ENCODE results near the gene DSCAM. TPM values are rescaled to one million over a fixed set of nuclear protein-coding genes. Genes with fewer than 3 reads are reported as not detected.

The DSCAM gene
- total RNA-seq, 1 experiment from 2014 or later: not detected

- no peak for DNase-seq (ENCODE audit: low spot score)
- in situ Hi-C loops (cut with HindIII; ENCODE audit: low sequenced_read_pairs): no loop called here
These were observed 51.6 kb downstream of the DSCAM start for GRCh38 chr21:40795313-40795712.

GRCh38 chr21:40792691-40793456 lies 54.1 kb downstream of the DSCAM start:
- in situ Hi-C loops (cut with HindIII; ENCODE audit: low sequenced_read_pairs): no loop called here
- DNase-seq (ENCODE audit: low spot score): peak; percentile 63

GRCh38 chr21:40788635-40789034 lies 58.3 kb downstream of the DSCAM start:
- in situ Hi-C loops (cut with HindIII; ENCODE audit: low sequenced_read_pairs): no loop called here

GRCh38 chr21:40783404-40783803 lies 63.6 kb downstream of the DSCAM start:
- no peak for DNase-seq (ENCODE audit: low spot score)
- in situ Hi-C loops (cut with HindIII; ENCODE audit: low sequenced_read_pairs): no loop called here

More at GRCh38 chr21:40788635-40789034, 58.3 kb downstream of the DSCAM start:
- DNase-seq (ENCODE audit: low spot score): no peak

GRCh38 chr21:40770435-40771055 lies 76.4 kb downstream of the DSCAM start:
- in situ Hi-C loops (cut with HindIII; ENCODE audit: low sequenced_read_pairs): no loop called here
- no peak for DNase-seq (ENCODE audit: low spot score)

GRCh38 chr21:40769231-40769630 lies 77.7 kb downstream of the DSCAM start:
- DNase-seq (ENCODE audit: low spot score): no peak
- in situ Hi-C loops (cut with HindIII; ENCODE audit: low sequenced_read_pairs): no loop called here

- DNase-seq (ENCODE audit: low spot score): peak; percentile 7
- in situ Hi-C loops (cut with HindIII; ENCODE audit: low sequenced_read_pairs): no loop called here
These were observed 78.9 kb downstream of the DSCAM start for GRCh38 chr21:40768056-40768455.

GRCh38 chr21:40766381-40766780 lies 80.6 kb downstream of the DSCAM start:
- in situ Hi-C loops (cut with HindIII; ENCODE audit: low sequenced_read_pairs): no loop called here
- DNase-seq (ENCODE audit: low spot score): no peak

- no peak for DNase-seq (ENCODE audit: low spot score)
- in situ Hi-C loops (cut with HindIII; ENCODE audit: low sequenced_read_pairs): no loop called here
These were observed 81.1 kb downstream of the DSCAM start for GRCh38 chr21:40765811-40766210.

GRCh38 chr21:40760821-40761220 lies 86.1 kb downstream of the DSCAM start:
- DNase-seq (ENCODE audit: low spot score): no peak
- in situ Hi-C loops (cut with HindIII; ENCODE audit: low sequenced_read_pairs): no loop called here

- in situ Hi-C loops (cut with HindIII; ENCODE audit: low sequenced_read_pairs): no loop called here
- no peak for DNase-seq (ENCODE audit: low spot score)
These were observed 87.9 kb downstream of the DSCAM start for GRCh38 chr21:40759061-40759460.

- in situ Hi-C loops (cut with HindIII; ENCODE audit: low sequenced_read_pairs): no loop called here
- DNase-seq (ENCODE audit: low spot score): no peak
These were observed 89.6 kb downstream of the DSCAM start for GRCh38 chr21:40757366-40757765.

GRCh38 chr21:40754466-40754865 lies 92.5 kb downstream of the DSCAM start:
- DNase-seq (ENCODE audit: low spot score): no peak
- in situ Hi-C loops (cut with HindIII; ENCODE audit: low sequenced_read_pairs): no loop called here

- no peak for DNase-seq (ENCODE audit: low spot score)
- in situ Hi-C loops (cut with HindIII; ENCODE audit: low sequenced_read_pairs): no loop called here
These were observed 93.2 kb downstream of the DSCAM start for GRCh38 chr21:40753756-40754155.

- DNase-seq (ENCODE audit: low spot score): no peak
- in situ Hi-C loops (cut with HindIII; ENCODE audit: low sequenced_read_pairs): no loop called here
These were observed 94.8 kb downstream of the DSCAM start for GRCh38 chr21:40752125-40752524.

- in situ Hi-C loops (cut with HindIII; ENCODE audit: low sequenced_read_pairs): no loop called here
- no peak for DNase-seq (ENCODE audit: low spot score)
These were observed 95.7 kb downstream of the DSCAM start for GRCh38 chr21:40751221-40751620.

GRCh38 chr21:40736145-40736544 lies 110.8 kb downstream of the DSCAM start:
- in situ Hi-C loops (cut with HindIII; ENCODE audit: low sequenced_read_pairs): no loop called here
- no peak for DNase-seq (ENCODE audit: low spot score)

GRCh38 chr21:40733024-40733397 lies 113.9 kb downstream of the DSCAM start:
- DNase-seq (ENCODE audit: low spot score): no peak
- in situ Hi-C loops (cut with HindIII; ENCODE audit: low sequenced_read_pairs): no loop called here

- in situ Hi-C loops (cut with HindIII; ENCODE audit: low sequenced_read_pairs): no loop called here
- no peak for DNase-seq (ENCODE audit: low spot score)
These were observed 114.5 kb downstream of the DSCAM start for GRCh38 chr21:40732253-40733023.

GRCh38 chr21:40731206-40731605 lies 115.8 kb downstream of the DSCAM start:
- in situ Hi-C loops (cut with HindIII; ENCODE audit: low sequenced_read_pairs): no loop called here
- DNase-seq (ENCODE audit: low spot score): no peak

Data from G401 (cell line).